Esophagus squamous epithelium (tissue), 4 donors: ENCODE data around the gene GAB4.

Source experiments
- CTCF ChIP-seq, 6 experiments: fragments of 450-650 bp in 4 of 6; fragments of 200-600 bp in 2 of 6; sonication (generic) in 2 of 6; IDR thresholded peaks; one replicate each; pipeline ENCODE4 v1.5.1; 2016 to 2019; ENCODE audit warnings: antibody characterized with exemption in 6 of 6, mild to moderate bottlenecking in 4 of 6, moderate library complexity in 4 of 6
- POLR2A ChIP-seq, 4 donors: fragments of 450-650 bp; IDR thresholded peaks; one replicate each; pipeline ENCODE4 v1.6.1; 2017; ENCODE audit warnings: antibody characterized with exemption in 4 of 4, mild to moderate bottlenecking in 4 of 4, moderate library complexity in 3 of 4

DNA sequence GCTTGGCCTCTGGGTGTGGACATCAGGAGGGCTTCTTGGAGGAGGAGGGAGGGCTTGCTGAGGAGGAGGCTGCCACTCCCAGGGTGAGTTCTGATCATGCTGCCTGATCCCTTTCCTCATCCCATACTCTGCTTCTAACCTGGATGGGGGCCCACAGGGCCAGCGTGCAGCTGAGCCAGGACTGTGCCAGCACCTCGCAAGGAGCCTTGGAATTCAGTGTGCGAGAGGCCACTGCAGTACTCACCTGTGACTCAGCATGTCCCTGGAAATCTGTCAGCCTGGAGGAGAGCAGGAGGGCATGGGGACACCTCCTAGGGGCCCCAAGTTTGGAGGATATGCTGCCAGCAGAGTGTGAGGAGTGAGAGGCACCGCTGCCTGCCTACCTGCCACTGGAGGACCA lies 4.2 kb upstream of the GAB4 start:
- TF ChIP-seq CTCF (IDR thresholded peaks at IDR 0.05) (no peak), POLR2A (IDR thresholded peaks at IDR 0.05) (no peak)
